ENCODE data around the gene MGAT3.
A peak's percentile ranks its signal among the peaks of the same experiment; 100 is the strongest.

The MGAT3 gene

GRCh38 chr22:39477542-39477941, 20.7 kb downstream of the MGAT3 start:
- H3K4me3 Mint-ChIP-seq = no peak overlapping the region
- intact Hi-C loops (cut with micrococcal nuclease) = no loop called here

GRCh38 chr22:39478441-39478850, 21.6 kb downstream of the MGAT3 start:
- H3K4me1 Mint-ChIP-seq (ENCODE audit: low read depth) = no peaks in the 10 kb centered on the region
- H3K4me3 Mint-ChIP-seq = no peak overlapping the region
- H3K9me3 Mint-ChIP-seq = no peaks in the 10 kb centered on the region
- H3K27ac Mint-ChIP-seq = no peak overlapping the region
- H3K36me3 Mint-ChIP-seq (ENCODE audit: low read depth) = no peaks in the 10 kb centered on the region
- intact Hi-C loops (cut with micrococcal nuclease) = no loop called here
- H3K27me3 Mint-ChIP-seq = peaks cover 4% of the 10 kb centered on the region

More at GRCh38 chr22:39477542-39477941, 20.7 kb downstream of the MGAT3 start:
- H3K27me3 Mint-ChIP-seq = peaks cover 4% of the 10 kb centered on the region
- H3K27ac Mint-ChIP-seq = no peak overlapping the region
- no peaks in the 10 kb centered on the region for H3K9me3 Mint-ChIP-seq
- peaks cover 8% of the 10 kb centered on the region for H3K4me1 Mint-ChIP-seq (ENCODE audit: low read depth)
- H3K36me3 Mint-ChIP-seq (ENCODE audit: low read depth) = no peaks in the 10 kb centered on the region

GRCh38 chr22:39479254-39479653, 22.4 kb downstream of the MGAT3 start:
- H3K4me1 Mint-ChIP-seq (ENCODE audit: low read depth) = no peaks in the 10 kb centered on the region
- H3K36me3 Mint-ChIP-seq (ENCODE audit: low read depth) = no peaks in the 10 kb centered on the region
- no peak overlapping the region for H3K4me3 Mint-ChIP-seq
- H3K27me3 Mint-ChIP-seq = peaks cover 10% of the 10 kb centered on the region
- intact Hi-C loops (cut with micrococcal nuclease) = no loop called here
- no peak overlapping the region for H3K27ac Mint-ChIP-seq
- H3K9me3 Mint-ChIP-seq = no peaks in the 10 kb centered on the region

- Mint-ChIP-seq H3K27ac (no peak overlapping the region), H3K27me3 (peaks cover 10% of the 10 kb centered on the region), H3K9me3 (no peaks in the 10 kb centered on the region), H3K4me3 (no peak overlapping the region), H3K4me1 (ENCODE audit: low read depth) (no peaks in the 10 kb centered on the region), H3K36me3 (ENCODE audit: low read depth) (no peaks in the 10 kb centered on the region)
- intact Hi-C loops (cut with micrococcal nuclease) = no loop called here
These were observed 23.7 kb downstream of the MGAT3 start for GRCh38 chr22:39480557-39480956.

GRCh38 chr22:39481054-39481453, 24.2 kb downstream of the MGAT3 start:
- Mint-ChIP-seq H3K4me1 (ENCODE audit: low read depth) (no peaks in the 10 kb centered on the region), H3K36me3 (ENCODE audit: low read depth) (no peaks in the 10 kb centered on the region), H3K27ac (no peak overlapping the region), H3K27me3 (peaks cover 10% of the 10 kb centered on the region), H3K4me3 (no peak overlapping the region), H3K9me3 (no peaks in the 10 kb centered on the region)
- intact Hi-C loops (cut with micrococcal nuclease) = no loop called here

- Mint-ChIP-seq H3K4me1 (ENCODE audit: low read depth) (no peaks in the 10 kb centered on the region), H3K4me3 (no peak overlapping the region), H3K36me3 (ENCODE audit: low read depth) (no peaks in the 10 kb centered on the region), H3K9me3 (no peaks in the 10 kb centered on the region), H3K27ac (no peak overlapping the region), H3K27me3 (peaks cover 10% of the 10 kb centered on the region)
- intact Hi-C loops (cut with micrococcal nuclease) = no loop called here
These were observed 24.8 kb downstream of the MGAT3 start for GRCh38 chr22:39481595-39481994.

- Mint-ChIP-seq H3K36me3 (ENCODE audit: low read depth) (no peaks in the 10 kb centered on the region), H3K27me3 (peaks cover 10% of the 10 kb centered on the region), H3K4me1 (ENCODE audit: low read depth) (no peaks in the 10 kb centered on the region), H3K9me3 (no peaks in the 10 kb centered on the region), H3K27ac (no peak overlapping the region), H3K4me3 (no peak overlapping the region)
- intact Hi-C loops (cut with micrococcal nuclease) = no loop called here
These were observed 26.0 kb downstream of the MGAT3 start for GRCh38 chr22:39482768-39483167.

GRCh38 chr22:39486951-39487825, 30.4 kb downstream of the MGAT3 start:
- no peak overlapping the region for H3K27ac Mint-ChIP-seq
- H3K4me3 Mint-ChIP-seq = no peak overlapping the region
- no peaks in the 10 kb centered on the region for H3K36me3 Mint-ChIP-seq (ENCODE audit: low read depth)
- H3K27me3 Mint-ChIP-seq = peaks cover 7% of the 10 kb centered on the region
- no peaks in the 10 kb centered on the region for H3K9me3 Mint-ChIP-seq
- intact Hi-C loops (cut with micrococcal nuclease) = no loop called here
- H3K4me1 Mint-ChIP-seq (ENCODE audit: low read depth) = peaks cover 17% of the 10 kb centered on the region

GRCh38 chr22:39487826-39488520, 31.2 kb downstream of the MGAT3 start:
- Mint-ChIP-seq H3K36me3 (ENCODE audit: low read depth) (no peaks in the 10 kb centered on the region), H3K27ac (no peak overlapping the region), H3K27me3 (peaks cover 6% of the 10 kb centered on the region), H3K4me3 (no peak overlapping the region), H3K9me3 (no peaks in the 10 kb centered on the region), H3K4me1 (ENCODE audit: low read depth) (peaks cover 19% of the 10 kb centered on the region)
- intact Hi-C loops (cut with micrococcal nuclease) = no loop called here

GRCh38 chr22:39488563-39489083, 31.8 kb downstream of the MGAT3 start:
- Mint-ChIP-seq H3K4me3 (no peak overlapping the region), H3K27ac (no peak overlapping the region), H3K27me3 (peaks cover 4% of the 10 kb centered on the region), H3K9me3 (no peaks in the 10 kb centered on the region), H3K36me3 (ENCODE audit: low read depth) (no peaks in the 10 kb centered on the region), H3K4me1 (ENCODE audit: low read depth) (peaks cover 26% of the 10 kb centered on the region)
- intact Hi-C loops (cut with micrococcal nuclease) = no loop called here

GRCh38 chr22:39489094-39490068, 32.6 kb downstream of the MGAT3 start:
- Mint-ChIP-seq H3K4me3 (peak overlapping the region; percentile 46), H3K27me3 (no peaks in the 10 kb centered on the region), H3K27ac (peak overlapping the region; percentile 70), H3K9me3 (no peaks in the 10 kb centered on the region), H3K4me1 (ENCODE audit: low read depth) (peaks cover 31% of the 10 kb centered on the region), H3K36me3 (ENCODE audit: low read depth) (no peaks in the 10 kb centered on the region)
- intact Hi-C loops (cut with micrococcal nuclease) = no loop called here

- Mint-ChIP-seq H3K27me3 (no peaks in the 10 kb centered on the region), H3K4me3 (peak overlapping the region; percentile 46)
These were observed 33.5 kb downstream of the MGAT3 start for GRCh38 chr22:39490135-39490798.

More at GRCh38 chr22:39490135-39490798, 33.5 kb downstream of the MGAT3 start:
- intact Hi-C loops (cut with micrococcal nuclease) = no loop called here
- H3K27ac Mint-ChIP-seq = peak overlapping the region; percentile 70
- H3K36me3 Mint-ChIP-seq (ENCODE audit: low read depth) = no peaks in the 10 kb centered on the region
- no peaks in the 10 kb centered on the region for H3K9me3 Mint-ChIP-seq
- H3K4me1 Mint-ChIP-seq (ENCODE audit: low read depth) = peaks cover 40% of the 10 kb centered on the region

All from dendritic cell treated with granulocyte-macrophage colony-stimulating factor and Interleukin-4, amounts not matched to agents 40 ng/mL and 50 ng/mL, for 4 days (primary cell).